Activated T-cell treated with anti-CD3 and anti-CD28 coated beads for 4 hours (primary cell): ENCODE measurements around the gene MEGF8.

Experiments
- DNase-seq: peaks from one replicate; pipeline ENCODE4 v3.0.0-alpha.2; 2020

MEGF8 gene

GRCh38 chr19:42360787-42361544 lies 35.5 kb downstream of the MEGF8 start:
- DNase-seq = no peak

GRCh38 chr19:42361545-42361910 lies 36.1 kb downstream of the MEGF8 start:
- DNase-seq = no peak

- DNase-seq = no peak
Observed at GRCh38 chr19:42362342-42362741, 36.9 kb downstream of the MEGF8 start.

GRCh38 chr19:42362891-42363440 lies 37.5 kb downstream of the MEGF8 start:
- no peak for DNase-seq

GRCh38 chr19:42363614-42364346 lies 38.3 kb downstream of the MEGF8 start:
- no peak for DNase-seq

- DNase-seq = no peak
Observed at GRCh38 chr19:42366673-42367072, 41.2 kb downstream of the MEGF8 start.

- no peak for DNase-seq
Observed at GRCh38 chr19:42367929-42368328, 42.5 kb downstream of the MEGF8 start.

- no peak for DNase-seq
Observed at GRCh38 chr19:42368360-42368759, 42.9 kb downstream of the MEGF8 start.

GRCh38 chr19:42368765-42369164 lies 43.3 kb downstream of the MEGF8 start:
- DNase-seq = no peak

GRCh38 chr19:42369433-42370067 lies 44.1 kb downstream of the MEGF8 start:
- DNase-seq = no peak

- DNase-seq = no peak
Observed at GRCh38 chr19:42370068-42370520, 44.7 kb downstream of the MEGF8 start.

- DNase-seq = no peak
Observed at GRCh38 chr19:42370626-42371175, 45.3 kb downstream of the MEGF8 start.

- no peak for DNase-seq
Observed at GRCh38 chr19:42374826-42375376, 49.5 kb downstream of the MEGF8 start.

GRCh38 chr19:42375415-42376176 lies 50.2 kb downstream of the MEGF8 start:
- no peak for DNase-seq

GRCh38 chr19:42376177-42376555 lies 50.7 kb downstream of the MEGF8 start:
- DNase-seq = no peak

GRCh38 chr19:42378225-42379215 lies 53.1 kb downstream of the MEGF8 start:
- no peak for DNase-seq

GRCh38 chr19:42380155-42380554 lies 54.7 kb downstream of the MEGF8 start:
- no peak for DNase-seq

GRCh38 chr19:42386974-42387707 lies 61.7 kb downstream of the MEGF8 start:
- peak; percentile 48 for DNase-seq

GRCh38 chr19:42388851-42389489 lies 63.5 kb downstream of the MEGF8 start:
- DNase-seq = no peak

GRCh38 chr19:42389899-42390298 lies 64.5 kb downstream of the MEGF8 start, which contains the start of gene CNFN:
TSS of gene CNFN (minus strand) at chr19:42390297. CDS start at chr19:42389037, 1,260 bp downstream.
- DNase-seq = no peak
